Small intestine (tissue), 7 donors: ENCODE data around the gene OGG1. TPM values are rescaled to one million over a fixed set of nuclear protein-coding genes. Genes with fewer than 3 reads are reported as not detected.
A peak's percentile ranks its signal among the peaks of the same experiment; 100 is the strongest.

Experiments
- DNase-seq, 2 donors: peaks; one replicate each; pipeline versions ENCODE4 v3.0.0 to v3.0.0-alpha.2; 2013
- FAIRE-seq: peaks from 2 replicates; lab custom pipeline; 2012; peaks lifted over from hg19 to GRCh38; lab: Jason Lieb, UNC
- H3K27ac ChIP-seq, 3 donors: one replicate each; pipeline ENCODE4 v1.5.1; 2013; ENCODE audit warnings: low read length in 2 of 3, mild to moderate bottlenecking in 2 of 3, control low read depth in 1 of 3, inconsistent platforms in 1 of 3, low read depth in 1 of 3, moderate library complexity in 1 of 3
- H3K27me3 ChIP-seq, 3 donors: one replicate each; pipeline ENCODE4 v1.6.1; 2013; ENCODE audit warnings: low read length in 3 of 3, inconsistent platforms in 1 of 3; ENCODE audit not compliant: control insufficient read depth in 3 of 3, insufficient read depth in 3 of 3
- H3K36me3 ChIP-seq, 3 donors: one replicate each; pipeline ENCODE4 v1.6.1; 2013; ENCODE audit warnings: low read length in 3 of 3, inconsistent platforms in 1 of 3, low read depth in 1 of 3, mild to moderate bottlenecking in 1 of 3, moderate library complexity in 1 of 3; ENCODE audit not compliant: control insufficient read depth in 3 of 3, insufficient read depth in 2 of 3
- H3K4me1 ChIP-seq, 3 donors: one replicate each; pipeline ENCODE4 v1.6.1; 2013; ENCODE audit warnings: low read length in 2 of 3, inconsistent platforms in 1 of 3, low read depth in 1 of 3, mild to moderate bottlenecking in 1 of 3, moderate library complexity in 1 of 3; ENCODE audit not compliant: control insufficient read depth in 3 of 3, insufficient read depth in 2 of 3
- H3K4me3 ChIP-seq, 3 donors: one replicate each; pipeline ENCODE4 v1.5.1; 2013; ENCODE audit warnings: low read length in 3 of 3, control low read depth in 1 of 3, inconsistent platforms in 1 of 3, low read depth in 1 of 3, mild to moderate bottlenecking in 1 of 3, moderate library complexity in 1 of 3
- H3K9me3 ChIP-seq, 2 donors: one replicate each; pipeline ENCODE4 v1.6.1; 2013; ENCODE audit warnings: low read depth in 1 of 2, low read length in 1 of 2; ENCODE audit not compliant: control insufficient read depth in 2 of 2, insufficient read depth in 1 of 2
- WGBS, 3 donors: extraction: QIAGEN DNeasy Blood & Tissue Kit; methylation state at CpG; one replicate each; pipeline ENCODE4 v1.1.7; 2013; 5-methylcytosine and 5-hydroxymethylcytosine counted together
- polyA plus RNA-seq, 4 donors: library from polyadenylated mRNA; stranded (reverse) in 3 of 4; unstranded in 1 of 4; fragments of 200-250 nt in 3 of 4; fragments of 120-200 nt in 1 of 4; gene quantifications; one replicate each; pipeline versions ENCODE4 v1.2.1 to v1.2.3, GENCODE V29; 2013
- donor health status: healthy with polysubstance abuse.
- donor health status: control.
- donor health status: control.
- donor health status: Bipolar disorder and iron deficiency.
- donor health status: healthy.

The OGG1 gene
- polyA plus RNA-seq, 4 donors: 25.4 to 111 (median 43.1) TPM

GRCh38 chr3:9793161-9793781 is 43.5 kb downstream of the OGG1 start:
- H3K27me3 ChIP-seq: no peaks in the 10 kb centered on the region
- H3K9me3 ChIP-seq: no peaks in the 10 kb centered on the region
- H3K27ac ChIP-seq: peak overlapping the region; percentile 92 to 98 (median 96)
- DNase-seq: peak; percentile 80 to 85
- peaks cover 3 to 49% (median 11%) of the 10 kb centered on the region in 3 donors for H3K36me3 ChIP-seq
- FAIRE-seq: no peak
- peak overlapping the region; percentile 93 to 99 (median 97) for H3K4me3 ChIP-seq
- 1% methylated on average over 18 to 23 of the region's 23 CpGs for WGBS, 3 donors
- peaks cover 2 to 20% (median 4%) of the 10 kb centered on the region in 3 donors for H3K4me1 ChIP-seq

GRCh38 chr3:9794400-9794799 is 44.6 kb downstream of the OGG1 start:
- Histone ChIP-seq H3K4me3 (no peak overlapping the region), H3K27ac (no peak overlapping the region), H3K9me3 (no peaks in the 10 kb centered on the region), H3K36me3 (peaks cover 3 to 45% (median 15%) of the 10 kb centered on the region in 3 donors), H3K27me3 (no peaks in the 10 kb centered on the region), H3K4me1 (peaks cover 2 to 20% (median 4%) of the 10 kb centered on the region in 3 donors)
- FAIRE-seq (no peak), DNase-seq (no peak)
- 93 to 98% (median 94%) methylated on average over 11 of the region's 11 CpGs for WGBS, 3 donors

- no peak overlapping the region for H3K27ac ChIP-seq
- H3K4me1 ChIP-seq: peaks cover 2 to 20% (median 4%) of the 10 kb centered on the region in 3 donors
- H3K9me3 ChIP-seq: no peaks in the 10 kb centered on the region
- no peaks in the 10 kb centered on the region for H3K27me3 ChIP-seq
- FAIRE-seq (no peak), DNase-seq (no peak)
- H3K36me3 ChIP-seq: peaks cover 11 to 47% (median 19%) of the 10 kb centered on the region in 3 donors
- H3K4me3 ChIP-seq: no peak overlapping the region
- 78 to 88% (median 84%) methylated on average over 5 of the region's 5 CpGs for WGBS, 3 donors
Observed at GRCh38 chr3:9795207-9795606, 45.5 kb downstream of the OGG1 start.

- WGBS, 3 donors: 87 to 92% (median 91%) methylated on average over 12 of the region's 12 CpGs
- Histone ChIP-seq H3K9me3 (no peaks in the 10 kb centered on the region), H3K4me1 (peaks cover 1 to 11% (median 2%) of the 10 kb centered on the region in 3 donors), H3K36me3 (peaks cover 18 to 56% (median 27%) of the 10 kb centered on the region in 3 donors), H3K27ac (no peak overlapping the region), H3K27me3 (no peaks in the 10 kb centered on the region), H3K4me3 (no peak overlapping the region)
- DNase-seq: no peak
- FAIRE-seq: no peak
Observed at GRCh38 chr3:9797196-9797945, 47.6 kb downstream of the OGG1 start.

DNA sequence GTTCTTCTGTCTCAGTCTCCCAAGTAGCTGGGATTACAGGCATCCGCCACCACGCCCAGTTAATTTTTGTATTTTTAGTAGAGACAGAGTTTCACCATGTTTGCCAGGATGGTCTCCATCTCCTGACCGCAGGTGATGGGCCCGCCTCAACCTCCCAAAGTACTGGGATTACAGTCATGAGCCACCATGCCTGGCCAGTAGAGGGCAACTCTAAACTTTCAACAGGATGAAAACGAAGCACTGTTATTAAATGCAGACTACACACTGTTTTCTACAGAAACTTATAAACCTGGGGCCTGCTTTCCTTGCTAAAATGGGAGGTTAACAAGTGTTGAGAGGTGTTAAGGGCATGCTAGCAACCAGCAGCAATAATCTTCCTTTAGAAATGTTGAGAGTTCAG is 50.8 kb downstream of the OGG1 start:
- H3K27me3 ChIP-seq: no peaks in the 10 kb centered on the region
- H3K36me3 ChIP-seq: peaks cover 30 to 69% (median 42%) of the 10 kb centered on the region in 3 donors
- FAIRE-seq (no peak), DNase-seq (no peak)
- H3K9me3 ChIP-seq: no peaks in the 10 kb centered on the region
- no peak overlapping the region for H3K27ac ChIP-seq
- no peak overlapping the region for H3K4me3 ChIP-seq
- 79 to 85% (median 81%) methylated on average over 5 of the region's 5 CpGs for WGBS, 3 donors
- H3K4me1 ChIP-seq: peaks cover 0 to 20% (median 2%) of the 10 kb centered on the region in 3 donors

DNA sequence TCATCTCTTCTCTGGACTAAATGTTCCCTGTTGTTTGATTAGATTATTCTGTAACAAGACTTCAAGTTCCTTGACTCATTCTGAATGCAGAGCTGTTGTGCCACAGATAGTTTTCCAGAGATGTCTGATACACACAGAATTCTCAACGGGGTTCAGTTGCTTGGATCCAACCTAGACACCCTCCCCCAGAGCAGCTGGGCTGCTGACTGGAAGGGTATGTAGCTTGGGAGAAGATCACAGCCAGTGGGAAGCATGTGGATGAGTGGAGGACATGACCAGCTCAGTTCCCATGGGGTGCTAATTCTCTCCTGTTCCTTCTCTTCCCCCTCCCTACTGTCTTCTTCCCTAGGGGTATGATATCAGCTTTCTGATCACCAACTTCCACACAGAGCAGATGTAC is 53.7 kb downstream of the OGG1 start:
- FAIRE-seq (no peak), DNase-seq (no peak)
- peak overlapping the region in 1 of 3 donors; percentile 4 for H3K27ac ChIP-seq
- peaks cover 42 to 73% (median 43%) of the 10 kb centered on the region in 3 donors for H3K36me3 ChIP-seq
- WGBS, 3 donors: 33 to 83% (median 42%) methylated on average over 1 of the region's 1 CpG
- H3K4me3 ChIP-seq: no peak overlapping the region
- no peaks in the 10 kb centered on the region for H3K27me3 ChIP-seq
- H3K9me3 ChIP-seq: no peaks in the 10 kb centered on the region
- H3K4me1 ChIP-seq: peaks cover 0 to 24% (median 2%) of the 10 kb centered on the region in 3 donors

- peak overlapping the region in 1 of 3 donors; percentile 69 for H3K27ac ChIP-seq
- WGBS, 3 donors: 23 to 60% (median 40%) methylated on average over 5 of the region's 5 CpGs
- FAIRE-seq: no peak
- peaks cover 34 to 68% (median 37%) of the 10 kb centered on the region in 3 donors for H3K36me3 ChIP-seq
- no peaks in the 10 kb centered on the region for H3K27me3 ChIP-seq
- no peak overlapping the region for H3K4me3 ChIP-seq
- no peaks in the 10 kb centered on the region for H3K9me3 ChIP-seq
- peak; percentile 56 to 66 for DNase-seq
- H3K4me1 ChIP-seq: peaks cover 2 to 34% (median 2%) of the 10 kb centered on the region in 3 donors
Observed at GRCh38 chr3:9804996-9805395, 55.2 kb downstream of the OGG1 start.

DNA sequence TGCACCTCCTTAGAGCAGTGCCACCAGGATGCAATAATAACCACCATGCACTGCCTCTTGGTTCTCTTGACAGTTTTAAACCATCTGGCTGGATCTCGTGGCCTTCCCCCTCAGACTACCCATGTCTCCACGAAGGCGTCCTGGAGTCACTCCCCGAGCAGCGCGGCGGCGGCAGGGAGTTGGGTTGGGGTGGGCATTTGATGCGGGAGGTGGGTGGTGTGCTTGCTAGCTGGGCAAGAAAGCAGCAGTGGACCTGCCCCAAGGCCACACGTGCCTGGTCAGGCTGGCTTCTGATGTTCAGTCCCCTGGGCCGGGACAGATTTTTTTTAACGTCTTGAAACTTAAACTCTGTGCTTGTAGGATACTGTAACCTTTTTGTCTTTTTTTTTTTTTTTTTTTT is 56.4 kb downstream of the OGG1 start:
- Histone ChIP-seq H3K27me3 (no peaks in the 10 kb centered on the region), H3K27ac (no peak overlapping the region), H3K4me1 (peaks cover 2 to 41% (median 2%) of the 10 kb centered on the region in 3 donors), H3K9me3 (no peaks in the 10 kb centered on the region), H3K36me3 (peaks cover 27 to 60% (median 34%) of the 10 kb centered on the region in 3 donors), H3K4me3 (no peak overlapping the region)
- DNase-seq: no peak
- no peak for FAIRE-seq
- 88 to 91% (median 90%) methylated on average over 12 of the region's 12 CpGs for WGBS, 3 donors
